Mucosa of gallbladder (tissue), 1 donor: Measurements from ENCODE around the gene ARHGAP29. TPM values are rescaled to one million over a fixed set of nuclear protein-coding genes. Genes with fewer than 3 reads are reported as not detected.

ENCODE experiments used
- DNase-seq: peaks from one replicate; pipeline ENCODE4 v3.0.0-alpha.2; 2020; ENCODE audit warnings: low spot score
- total RNA-seq: library from RNA; stranded (reverse); gene quantifications from one replicate; pipeline ENCODE4 v1.2.1, GENCODE V29; 2021
- donor health status: DM: no; HTN: no; CAD: no.

ARHGAP29 gene
- total RNA-seq, 1 donor from 2014 or later = 19.2 TPM

GRCh38 chr1:94124538-94124937 lies 112.8 kb downstream of the ARHGAP29 start:
- no peak for DNase-seq

GRCh38 chr1:94122201-94122970 lies 115.0 kb downstream of the ARHGAP29 start:
- no peak for DNase-seq

Other genes starting within 250 kb of the ARHGAP29 start
- 0.26 TPM for gene ABCA4, start 116.4 kb downstream of the ARHGAP29 start, total RNA-seq
- gene ABCD3, start 180.8 kb upstream of the ARHGAP29 start, total RNA-seq = 102 TPM